B cell (primary cell): ENCODE results near the gene KIF26B. TPM values are rescaled to one million over a fixed set of nuclear protein-coding genes. Genes with fewer than 3 reads are reported as not detected.

Experiments
- ATAC-seq: fragments of 200-7000 bp; cut with Tn5 transposase; one replicate; pipeline ENCODE4 v1.10.0; 2021; ENCODE audit warnings: low read depth, mild to moderate bottlenecking, moderate number of reproducible peaks, moderate library complexity
- CTCF ChIA-PET: fragments of 350-600 bp; sonication (Branson Sonifier 250); formaldehyde crosslinking; loops from one replicate; lab custom pipeline; 2021; ENCODE audit warnings: antibody characterized with exemption, inconsistent platforms; lab: Charles Lee
- POLR2A ChIA-PET: fragments of 350-600 bp; sonication (Branson Sonifier 250); formaldehyde crosslinking; loops from one replicate; lab custom pipeline; 2021; ENCODE audit warnings: antibody characterized with exemption; lab: Charles Lee
- DNase-seq: peaks from one replicate; pipeline ENCODE4 v3.0.0; 2013
- H2AFZ ChIP-seq: 2 replicates; pipeline ENCODE4 v1.6.1; 2012; ENCODE audit warnings: mild to moderate bottlenecking, low read depth, low read length; ENCODE audit not compliant: insufficient read depth, poor library complexity, severe bottlenecking
- H3K27ac ChIP-seq, 2 donors: 1 replicate in 1 of 2; 2 replicates in 1 of 2; pipeline ENCODE4 v1.5.1; 2012 to 2013; ENCODE audit warnings: low read length in 2 of 2, mild to moderate bottlenecking in 2 of 2, moderate library complexity in 1 of 2
- H3K27me3 ChIP-seq, 4 experiments: fragments of 200-600 bp in 1 of 4; sonication (generic) in 1 of 4; replicated peaks in 1 of 4; 1 replicate in 2 of 4; 2 replicates in 2 of 4; pipeline versions ENCODE4 v1.6.1 to v1.7.0; 2013 to 2016; ENCODE audit warnings: low read length in 3 of 4, mild to moderate bottlenecking in 2 of 4, mixed read lengths in 1 of 4, moderate library complexity in 1 of 4; ENCODE audit not compliant: insufficient read depth in 4 of 4, control insufficient read depth in 3 of 4; ENCODE audit errors: control extremely low read depth in 1 of 4
- H3K36me3 ChIP-seq, 2 experiments: replicated peaks in 1 of 2; 1 replicate in 1 of 2; 2 replicates in 1 of 2; pipeline versions ENCODE4 v1.6.1 to v1.7.1; 2013; ENCODE audit warnings: low read length in 1 of 2; ENCODE audit not compliant: insufficient read depth in 2 of 2, control insufficient read depth in 1 of 2; ENCODE audit errors: control extremely low read depth in 1 of 2, extremely low read depth in 1 of 2
- H3K4me1 ChIP-seq, 2 donors: fragments of 200-600 bp in 1 of 2; sonication (generic) in 1 of 2; 1 replicate in 1 of 2; 2 replicates in 1 of 2; pipeline versions ENCODE4 v1.5.1 to v1.6.1; 2013 to 2017; ENCODE audit warnings: low read length in 2 of 2; ENCODE audit not compliant: control insufficient read depth in 2 of 2, insufficient read depth in 2 of 2
- H3K4me2 ChIP-seq: replicated peaks from 2 replicates; pipeline ENCODE3; 2012; ENCODE audit warnings: mild to moderate bottlenecking, low read depth, low read length; ENCODE audit not compliant: poor library complexity, severe bottlenecking
- H3K4me3 ChIP-seq, 5 experiments: fragments of 200-600 bp in 1 of 5; sonication (generic) in 1 of 5; 1 replicate in 3 of 5; 2 replicates in 2 of 5; pipeline versions ENCODE4 v1.5.1 to v1.7.0; 2011 to 2016; ENCODE audit warnings: low read length in 4 of 5, mild to moderate bottlenecking in 4 of 5, low read depth in 2 of 5, control low read depth in 1 of 5, moderate library complexity in 1 of 5; ENCODE audit not compliant: insufficient read depth in 1 of 5; ENCODE audit errors: control extremely low read depth in 1 of 5, extremely low read depth in 1 of 5
- H3K79me2 ChIP-seq: fragments of 200-600 bp; sonication (generic); one replicate; pipeline ENCODE4 v1.6.0; 2016; ENCODE audit warnings: low read length; ENCODE audit not compliant: control insufficient read depth, insufficient read depth
- H3K9ac ChIP-seq: fragments of 200-600 bp; sonication (generic); 2 replicates; pipeline ENCODE4 v1.6.1; 2017; ENCODE audit warnings: mild to moderate bottlenecking, low read length, moderate library complexity
- H3K9me3 ChIP-seq, 3 donors: one replicate each; pipeline versions ENCODE4 v1.6.1 to v1.7.1; 2013; ENCODE audit warnings: low read length in 2 of 3; ENCODE audit not compliant: control insufficient read depth in 2 of 3, insufficient read depth in 1 of 3; ENCODE audit errors: control extremely low read depth in 1 of 3
- H4K20me1 ChIP-seq: 2 replicates; pipeline ENCODE4 v1.6.0; 2012; ENCODE audit warnings: mild to moderate bottlenecking, low read length; ENCODE audit not compliant: insufficient read depth, control insufficient read depth, poor library complexity, severe bottlenecking
- H3K27ac Mint-ChIP-seq: one replicate; pipeline ENCODE4 v1.8.0; 2021; ENCODE audit warnings: mixed read lengths
- H3K27me3 Mint-ChIP-seq: one replicate; pipeline ENCODE4 v1.8.0; 2021; ENCODE audit warnings: mixed read lengths
- H3K4me1 Mint-ChIP-seq: one replicate; pipeline ENCODE4 v1.8.0; 2021; ENCODE audit warnings: mixed read lengths
- H3K4me3 Mint-ChIP-seq: one replicate; pipeline ENCODE4 v1.8.0; 2021; ENCODE audit warnings: mixed read lengths
- H3K9me3 Mint-ChIP-seq: one replicate; pipeline ENCODE4 v1.8.0; 2022; ENCODE audit warnings: mixed read lengths; ENCODE audit not compliant: insufficient read depth
- EZH2 ChIP-seq: IDR thresholded peaks from 2 replicates; pipeline ENCODE4 v1.6.1; 2012; ENCODE audit warnings: borderline replicate concordance, low read depth, mild to moderate bottlenecking, moderate library complexity, low read length; ENCODE audit not compliant: insufficient read depth, poor library complexity, severe bottlenecking
- WGBS: methylation state at CpG from one replicate; pipeline ENCODE4 v1.1.5; 2013; ENCODE audit warnings: missing lambda C conversion rate; ENCODE audit not compliant: insufficient coverage; 5-methylcytosine and 5-hydroxymethylcytosine counted together
- intact Hi-C: fragments of 100-400 bp; cut with micrococcal nuclease; formaldehyde crosslinking; loops from one replicate; pipeline ENCODE4 v1.10.0; 2022
- polyA plus RNA-seq: library from polyadenylated mRNA; depleted of rRNA; stranded (reverse); fragments of >200 nt; gene quantifications from 2 replicates; pipeline ENCODE4 v1.2.3, GENCODE V29; 2012
- total RNA-seq, 2 donors: library from RNA; stranded (reverse); fragments of 120-200 nt in 1 of 2; gene quantifications; 1 replicate in 1 of 2; 2 replicates in 1 of 2; pipeline versions ENCODE4 v1.2.3 to v1.2.4, GENCODE V29; 2013 to 2022
- TF ChIP-seq, protein P1 (sequence below): fragments of 200-600 bp; IDR thresholded peaks from one replicate; pipeline ENCODE4 v1.8.0; 2022; ENCODE audit warnings: antibody characterized with exemption, mild to moderate bottlenecking

Gene KIF26B
- total and polyA plus RNA-seq, 2 donors (not counting 1 experiment from before 2014, with no cell fraction given) = 0.62 TPM; not detected in 1

GRCh38 chr1:245544236-245544635 is 389.5 kb downstream of the KIF26B start:
- ATAC-seq (no peak), DNase-seq (no peak)
- intact Hi-C loops = no loop called here
- no peak overlapping the region for H3K27ac ChIP-seq
- WGBS = no CpG with 5 or more reads among the region's 5 CpGs
- TF ChIP-seq EZH2 = no peak
- TF ChIP-seq, protein P1, sequence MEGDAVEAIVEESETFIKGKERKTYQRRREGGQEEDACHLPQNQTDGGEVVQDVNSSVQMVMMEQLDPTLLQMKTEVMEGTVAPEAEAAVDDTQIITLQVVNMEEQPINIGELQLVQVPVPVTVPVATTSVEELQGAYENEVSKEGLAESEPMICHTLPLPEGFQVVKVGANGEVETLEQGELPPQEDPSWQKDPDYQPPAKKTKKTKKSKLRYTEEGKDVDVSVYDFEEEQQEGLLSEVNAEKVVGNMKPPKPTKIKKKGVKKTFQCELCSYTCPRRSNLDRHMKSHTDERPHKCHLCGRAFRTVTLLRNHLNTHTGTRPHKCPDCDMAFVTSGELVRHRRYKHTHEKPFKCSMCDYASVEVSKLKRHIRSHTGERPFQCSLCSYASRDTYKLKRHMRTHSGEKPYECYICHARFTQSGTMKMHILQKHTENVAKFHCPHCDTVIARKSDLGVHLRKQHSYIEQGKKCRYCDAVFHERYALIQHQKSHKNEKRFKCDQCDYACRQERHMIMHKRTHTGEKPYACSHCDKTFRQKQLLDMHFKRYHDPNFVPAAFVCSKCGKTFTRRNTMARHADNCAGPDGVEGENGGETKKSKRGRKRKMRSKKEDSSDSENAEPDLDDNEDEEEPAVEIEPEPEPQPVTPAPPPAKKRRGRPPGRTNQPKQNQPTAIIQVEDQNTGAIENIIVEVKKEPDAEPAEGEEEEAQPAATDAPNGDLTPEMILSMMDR = no peak
- no peak overlapping the region for H3K27ac Mint-ChIP-seq
- H3K4me1 ChIP-seq = no peaks in the 10 kb centered on the region
- H3K4me3 ChIP-seq = no peak overlapping the region
- no peaks in the 10 kb centered on the region for H3K79me2 ChIP-seq
- ChIA-PET CTCF (no interaction called here), POLR2A (no interaction called here)
- no peak overlapping the region for H3K4me2 ChIP-seq
- no peaks in the 10 kb centered on the region for H3K9me3 Mint-ChIP-seq
- H2AFZ ChIP-seq = no peak overlapping the region
- no peak overlapping the region for H3K4me3 Mint-ChIP-seq
- no peaks in the 10 kb centered on the region for H3K4me1 Mint-ChIP-seq
- H3K27me3 Mint-ChIP-seq = peaks cover 16% of the 10 kb centered on the region
- H3K27me3 ChIP-seq = no peaks in the 10 kb centered on the region
- no peaks in the 10 kb centered on the region for H4K20me1 ChIP-seq
- H3K36me3 ChIP-seq = no peaks in the 10 kb centered on the region
- H3K9me3 ChIP-seq = peaks cover 0 to 3% (median 0%) of the 10 kb centered on the region in 3 donors
- H3K9ac ChIP-seq = no peak overlapping the region

- Mint-ChIP-seq H3K4me1 (no peaks in the 10 kb centered on the region), H3K27me3 (peaks cover 8% of the 10 kb centered on the region), H3K4me3 (no peak overlapping the region), H3K27ac (no peak overlapping the region), H3K9me3 (no peaks in the 10 kb centered on the region)
- ChIA-PET POLR2A (no interaction called here), CTCF (no interaction called here)
- H4K20me1 ChIP-seq = no peaks in the 10 kb centered on the region
- H3K4me2 ChIP-seq = peak overlapping the region; percentile 32
- no peak overlapping the region for H3K9ac ChIP-seq
- DNase-seq (no peak), ATAC-seq (no peak)
- no peak overlapping the region for H3K27ac ChIP-seq
- intact Hi-C loops = no loop called here
- no peak for TF ChIP-seq EZH2
- TF ChIP-seq, protein P1 = no peak
- H3K4me1 ChIP-seq = no peaks in the 10 kb centered on the region
- peaks cover 0 to 11% (median 0%) of the 10 kb centered on the region in 3 donors for H3K9me3 ChIP-seq
- no peaks in the 10 kb centered on the region for H3K36me3 ChIP-seq
- H3K79me2 ChIP-seq = no peaks in the 10 kb centered on the region
- no peak overlapping the region for H3K4me3 ChIP-seq
- H2AFZ ChIP-seq = no peak overlapping the region
- 70% methylated on average over 15 of the region's 16 CpGs for WGBS
- no peaks in the 10 kb centered on the region for H3K27me3 ChIP-seq
These were observed 392.1 kb downstream of the KIF26B start for GRCh38 chr1:245546875-245547274.
